VCaP (cell line): ENCODE results near the gene BFSP2.

Experiments
- H3K27ac ChIP-seq: fragments of 450-650 bp; 2 replicates; pipeline ENCODE4 v1.5.1; 2017
- CTCF ChIP-seq: fragments of 450-650 bp; conservative IDR thresholded peaks from 2 replicates; pipeline ENCODE4 v1.5.1; 2017; ENCODE audit warnings: mild to moderate bottlenecking, moderate library complexity

Gene BFSP2

GRCh38 chr3:133393691-133394474 is 6.0 kb upstream of the BFSP2 start:
- no peak for TF ChIP-seq CTCF
- H3K27ac ChIP-seq = no peak overlapping the region

- peak overlapping the region; percentile 20; the same call in 1 of the 2 replicates for H3K27ac ChIP-seq
- no peak for TF ChIP-seq CTCF
Observed at GRCh38 chr3:133394561-133395311, 5.1 kb upstream of the BFSP2 start.

- H3K27ac ChIP-seq = no peak overlapping the region
- no peak for TF ChIP-seq CTCF
Observed at GRCh38 chr3:133396906-133397305, 3.0 kb upstream of the BFSP2 start.

- TF ChIP-seq CTCF = no peak
- H3K27ac ChIP-seq = no peak overlapping the region
Observed at GRCh38 chr3:133401374-133402135, 1.7 kb downstream of the BFSP2 start.

- no peak overlapping the region for H3K27ac ChIP-seq
- TF ChIP-seq CTCF = no peak
Observed at GRCh38 chr3:133404920-133405319, 5.1 kb downstream of the BFSP2 start.

GRCh38 chr3:133408366-133408765 is 8.5 kb downstream of the BFSP2 start:
- TF ChIP-seq CTCF = no peak
- no peak overlapping the region for H3K27ac ChIP-seq

GRCh38 chr3:133408961-133409360 is 9.1 kb downstream of the BFSP2 start:
- H3K27ac ChIP-seq = no peak overlapping the region
- no peak for TF ChIP-seq CTCF
